ENCODE measurements around the gene DRC7. TPM values are rescaled to one million over a fixed set of nuclear protein-coding genes. Genes with fewer than 3 reads are reported as not detected.
"Not testable (repeated sequence)": the region's sequence is repeated elsewhere in the genome, so short reads cannot be mapped to it uniquely, and the experiment has no call there.

DRC7 gene
- polyA plus RNA-seq, 1 donor (not counting 4 experiments of a cell fraction or from before 2014, with no cell fraction given) = not detected

- Histone ChIP-seq H4K20me1 (ENCODE audit: control insufficient read depth, extremely low read depth, insufficient read depth, low read length) (no peaks in the 10 kb centered on the region), H3K4me3 (ENCODE audit: control insufficient read depth in 2 of 3, extremely low read depth in 1 of 3, insufficient read depth in 2 of 3, low read depth in 1 of 3, low read length in 3 of 3) (no peak overlapping the region), H3K4me2 (ENCODE audit: control insufficient read depth, extremely low read depth, insufficient read depth, low read depth, low read length) (no peak overlapping the region), H3K27me3 (ENCODE audit: control insufficient read depth, extremely low read depth, insufficient read depth, low read length) (no peaks in the 10 kb centered on the region), H3K9me3 (ENCODE audit: control insufficient read depth, low read depth, low read length) (no peaks in the 10 kb centered on the region), H3K9me1 (ENCODE audit: control insufficient read depth, extremely low read depth, insufficient read depth, low read length) (no peaks in the 10 kb centered on the region), H3K9ac (ENCODE audit: control insufficient read depth, extremely low read depth, insufficient read depth, low read length) (no peak overlapping the region), H3K27ac (ENCODE audit: control insufficient read depth, insufficient read depth, low read length) (no peak overlapping the region), H3K79me2 (ENCODE audit: control insufficient read depth, insufficient read depth, low read length) (no peaks in the 10 kb centered on the region), H3K4me1 (ENCODE audit: control insufficient read depth, extremely low read depth, insufficient read depth, low read length) (no peaks in the 10 kb centered on the region), H2AFZ (ENCODE audit: control insufficient read depth, low read length) (no peak overlapping the region), H3K36me3 (ENCODE audit: control insufficient read depth in 2 of 2, extremely low read depth in 1 of 2, insufficient read depth in 2 of 2, low read length in 2 of 2) (no peaks in the 10 kb centered on the region)
- dilution Hi-C loops (cut with MboI; ENCODE audit: extremely low pct_ligation_motif_present, low sequenced_read_pairs) = no loop called here
- TF ChIP-seq, protein P1, sequence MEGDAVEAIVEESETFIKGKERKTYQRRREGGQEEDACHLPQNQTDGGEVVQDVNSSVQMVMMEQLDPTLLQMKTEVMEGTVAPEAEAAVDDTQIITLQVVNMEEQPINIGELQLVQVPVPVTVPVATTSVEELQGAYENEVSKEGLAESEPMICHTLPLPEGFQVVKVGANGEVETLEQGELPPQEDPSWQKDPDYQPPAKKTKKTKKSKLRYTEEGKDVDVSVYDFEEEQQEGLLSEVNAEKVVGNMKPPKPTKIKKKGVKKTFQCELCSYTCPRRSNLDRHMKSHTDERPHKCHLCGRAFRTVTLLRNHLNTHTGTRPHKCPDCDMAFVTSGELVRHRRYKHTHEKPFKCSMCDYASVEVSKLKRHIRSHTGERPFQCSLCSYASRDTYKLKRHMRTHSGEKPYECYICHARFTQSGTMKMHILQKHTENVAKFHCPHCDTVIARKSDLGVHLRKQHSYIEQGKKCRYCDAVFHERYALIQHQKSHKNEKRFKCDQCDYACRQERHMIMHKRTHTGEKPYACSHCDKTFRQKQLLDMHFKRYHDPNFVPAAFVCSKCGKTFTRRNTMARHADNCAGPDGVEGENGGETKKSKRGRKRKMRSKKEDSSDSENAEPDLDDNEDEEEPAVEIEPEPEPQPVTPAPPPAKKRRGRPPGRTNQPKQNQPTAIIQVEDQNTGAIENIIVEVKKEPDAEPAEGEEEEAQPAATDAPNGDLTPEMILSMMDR (optimal IDR thresholded peaks at IDR 0.05 in 1 of 3, IDR thresholded peaks at IDR 0.05 in 1 of 3, conservative IDR thresholded peaks at IDR 0.05 in 1 of 3; ENCODE audit: extremely low read depth in 1 of 3, insufficient read depth in 2 of 3, low read length in 3 of 3) = no peak
- no peak for TF ChIP-seq EZH2 (IDR thresholded peaks at IDR 0.05; ENCODE audit: low read length)
- FAIRE-seq (no peak), DNase-seq (ENCODE audit: low read depth, low spot score) (no peak)
Observed at GRCh38 chr16:57728336-57729181, 34.0 kb downstream of the DRC7 start.

DNA sequence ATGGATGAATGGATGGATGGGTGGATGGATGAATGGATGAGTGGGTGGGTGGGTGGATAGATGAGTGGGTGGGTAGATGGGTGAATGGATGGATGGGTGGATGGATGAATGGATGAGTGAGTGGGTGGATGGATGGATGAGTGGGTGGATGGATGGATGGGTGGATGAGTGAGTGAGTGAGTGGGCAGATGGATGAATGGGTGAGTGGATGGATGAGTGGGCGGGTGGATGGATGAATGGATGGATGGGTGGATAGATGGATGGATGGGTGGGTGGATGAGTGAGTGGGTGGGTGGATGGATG, 34.5 kb downstream of the DRC7 start:
- TF ChIP-seq EZH2 (IDR thresholded peaks at IDR 0.05; ENCODE audit: low read length) = no peak
- H3K4me3 ChIP-seq (ENCODE audit: control insufficient read depth in 2 of 3, extremely low read depth in 1 of 3, insufficient read depth in 2 of 3, low read depth in 1 of 3, low read length in 3 of 3) = no peak overlapping the region
- H3K4me2 ChIP-seq (ENCODE audit: control insufficient read depth, extremely low read depth, insufficient read depth, low read depth, low read length) = no peak overlapping the region
- no peaks in the 10 kb centered on the region for H3K27me3 ChIP-seq (ENCODE audit: control insufficient read depth, extremely low read depth, insufficient read depth, low read length)
- no peak overlapping the region for H2AFZ ChIP-seq (ENCODE audit: control insufficient read depth, low read length)
- no peaks in the 10 kb centered on the region for H3K36me3 ChIP-seq (ENCODE audit: control insufficient read depth in 2 of 2, extremely low read depth in 1 of 2, insufficient read depth in 2 of 2, low read length in 2 of 2)
- no peak for FAIRE-seq
- no peak overlapping the region for H3K27ac ChIP-seq (ENCODE audit: control insufficient read depth, insufficient read depth, low read length)
- no peaks in the 10 kb centered on the region for H3K9me1 ChIP-seq (ENCODE audit: control insufficient read depth, extremely low read depth, insufficient read depth, low read length)
- dilution Hi-C loops (cut with MboI; ENCODE audit: extremely low pct_ligation_motif_present, low sequenced_read_pairs) = no loop called here
- no peaks in the 10 kb centered on the region for H3K9me3 ChIP-seq (ENCODE audit: control insufficient read depth, low read depth, low read length)
- H3K9ac ChIP-seq (ENCODE audit: control insufficient read depth, extremely low read depth, insufficient read depth, low read length) = no peak overlapping the region
- no peaks in the 10 kb centered on the region for H3K4me1 ChIP-seq (ENCODE audit: control insufficient read depth, extremely low read depth, insufficient read depth, low read length)
- no peak for DNase-seq (ENCODE audit: low read depth, low spot score)
- H4K20me1 ChIP-seq (ENCODE audit: control insufficient read depth, extremely low read depth, insufficient read depth, low read length) = no peaks in the 10 kb centered on the region
- no peaks in the 10 kb centered on the region for H3K79me2 ChIP-seq (ENCODE audit: control insufficient read depth, insufficient read depth, low read length)

DNA sequence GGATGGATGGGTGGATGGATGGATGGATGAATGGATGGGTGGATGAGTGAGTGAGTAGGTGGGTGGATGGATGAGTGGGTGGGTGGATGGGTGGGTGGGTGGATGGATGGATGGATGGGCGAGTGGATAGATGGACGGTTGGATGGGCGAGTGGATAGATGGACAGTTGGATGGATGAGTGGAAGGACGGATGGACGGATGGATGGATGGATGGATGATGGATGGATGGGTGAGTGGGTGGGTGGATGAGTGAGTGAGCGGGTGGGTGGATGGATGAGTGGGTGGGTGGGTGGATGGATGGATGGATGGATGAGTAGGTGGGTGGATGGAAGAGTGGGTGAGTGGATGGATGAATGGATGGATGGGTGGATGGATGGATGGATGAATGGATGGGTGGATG, 35.2 kb downstream of the DRC7 start:
- H3K9me1 ChIP-seq (ENCODE audit: control insufficient read depth, extremely low read depth, insufficient read depth, low read length); H3K4me2 ChIP-seq (ENCODE audit: control insufficient read depth, extremely low read depth, insufficient read depth, low read depth, low read length); H3K4me3 ChIP-seq (ENCODE audit: control insufficient read depth in 2 of 3, extremely low read depth in 1 of 3, insufficient read depth in 2 of 3, low read depth in 1 of 3, low read length in 3 of 3); FAIRE-seq; H3K27me3 ChIP-seq (ENCODE audit: control insufficient read depth, extremely low read depth, insufficient read depth, low read length); H4K20me1 ChIP-seq (ENCODE audit: control insufficient read depth, extremely low read depth, insufficient read depth, low read length); H3K9me3 ChIP-seq (ENCODE audit: control insufficient read depth, low read depth, low read length); DNase-seq (ENCODE audit: low read depth, low spot score); H3K79me2 ChIP-seq (ENCODE audit: control insufficient read depth, insufficient read depth, low read length); dilution Hi-C loops (cut with MboI; ENCODE audit: extremely low pct_ligation_motif_present, low sequenced_read_pairs); H2AFZ ChIP-seq (ENCODE audit: control insufficient read depth, low read length); H3K27ac ChIP-seq (ENCODE audit: control insufficient read depth, insufficient read depth, low read length); H3K9ac ChIP-seq (ENCODE audit: control insufficient read depth, extremely low read depth, insufficient read depth, low read length); H3K36me3 ChIP-seq (ENCODE audit: control insufficient read depth in 2 of 2, extremely low read depth in 1 of 2, insufficient read depth in 2 of 2, low read length in 2 of 2); H3K4me1 ChIP-seq (ENCODE audit: control insufficient read depth, extremely low read depth, insufficient read depth, low read length): not testable (repeated sequence)

All from keratinocyte (primary cell).